GM12892 (cell line): Measurements from ENCODE around the gene KCTD1.

Experiments
- POLR2A ChIP-seq: IDR thresholded peaks from 2 replicates; pipeline ENCODE4 v1.6.1; 2011; ENCODE audit warnings: low read depth, low read length, control low read depth
- POLR2AphosphoS5 ChIP-seq: IDR thresholded peaks from 2 replicates; pipeline ENCODE4 v1.6.1; 2011; ENCODE audit warnings: low read depth, low read length, control low read depth

- TF ChIP-seq POLR2AphosphoS5, result no peak
- TF ChIP-seq POLR2A, result no peak
These were observed 133.4 kb downstream of the KCTD1 start for GRCh38 chr18:26414901-26415440.
